HEK293 (cell line): ENCODE results near the gene SAMD4B.

ENCODE experiments used
- BCL11A ChIP-seq: fragments of 450-650 bp; formaldehyde crosslinking; IDR thresholded peaks from 2 replicates; pipeline ENCODE4 v1.5.1; 2016; ENCODE audit warnings: low read depth, missing biosample characterization, missing genetic modification characterization
- BCL11B ChIP-seq: fragments of 450-650 bp; formaldehyde crosslinking; IDR thresholded peaks from 2 replicates; pipeline ENCODE4 v1.5.1; 2016; ENCODE audit warnings: low read depth, missing biosample characterization, missing genetic modification characterization
- GLI4 ChIP-seq: fragments of 450-650 bp; formaldehyde crosslinking; IDR thresholded peaks from 2 replicates; pipeline ENCODE4 v1.5.1; 2016; ENCODE audit warnings: missing biosample characterization, missing genetic modification characterization
- GLIS1 ChIP-seq: fragments of 450-650 bp; formaldehyde crosslinking; IDR thresholded peaks from 2 replicates; pipeline ENCODE4 v1.5.1; 2016; ENCODE audit warnings: missing biosample characterization, missing genetic modification characterization
- HOXC10 ChIP-seq: sonication (generic); formaldehyde crosslinking; IDR thresholded peaks from 2 replicates; pipeline ENCODE4 v1.8.1; 2023; ENCODE audit warnings: mild to moderate bottlenecking, missing genetic modification reagents
- KLF1 ChIP-seq: fragments of 450-650 bp; formaldehyde crosslinking; IDR thresholded peaks from 2 replicates; pipeline ENCODE4 v1.5.1; 2016; ENCODE audit warnings: missing biosample characterization, missing genetic modification characterization
- KLF16 ChIP-seq: fragments of 450-650 bp; formaldehyde crosslinking; IDR thresholded peaks from 2 replicates; pipeline ENCODE4 v1.5.1; 2017; ENCODE audit warnings: missing biosample characterization, missing genetic modification characterization
- KLF8 ChIP-seq: fragments of 450-650 bp; formaldehyde crosslinking; IDR thresholded peaks from 2 replicates; pipeline ENCODE4 v1.5.1; 2016; ENCODE audit warnings: missing biosample characterization, missing genetic modification characterization
- KLF9 ChIP-seq: fragments of 450-650 bp; formaldehyde crosslinking; IDR thresholded peaks from 2 replicates; pipeline ENCODE4 v1.5.1; 2016; ENCODE audit warnings: missing biosample characterization, missing genetic modification characterization, low read depth
- PRDM10 ChIP-seq: fragments of 450-650 bp; formaldehyde crosslinking; IDR thresholded peaks from 2 replicates; pipeline ENCODE4 v1.5.1; 2016; ENCODE audit warnings: missing biosample characterization, missing genetic modification characterization
- RBAK ChIP-seq: fragments of 450-650 bp; formaldehyde crosslinking; IDR thresholded peaks from 2 replicates; pipeline ENCODE4 v1.5.1; 2016; ENCODE audit warnings: missing biosample characterization, missing genetic modification characterization
- SALL2 ChIP-seq: fragments of 450-650 bp; formaldehyde crosslinking; IDR thresholded peaks from 2 replicates; pipeline ENCODE4 v1.5.0; 2017; ENCODE audit warnings: missing biosample characterization, mild to moderate bottlenecking, missing genetic modification characterization, borderline replicate concordance
- SCRT1 ChIP-seq: fragments of 450-650 bp; formaldehyde crosslinking; IDR thresholded peaks from 2 replicates; pipeline ENCODE4 v1.5.1; 2016; ENCODE audit warnings: missing biosample characterization, missing genetic modification characterization, borderline replicate concordance
- TRIM28 ChIP-seq: IDR thresholded peaks from 2 replicates; pipeline ENCODE4 v1.6.1; 2011; ENCODE audit warnings: low read length, control low read depth, borderline replicate concordance
- ZBTB1 ChIP-seq: fragments of 450-650 bp; formaldehyde crosslinking; IDR thresholded peaks from 2 replicates; pipeline ENCODE4 v1.5.1; 2016; ENCODE audit warnings: missing biosample characterization, missing genetic modification characterization
- ZNF138 ChIP-seq: fragments of 450-650 bp; formaldehyde crosslinking; IDR thresholded peaks from 2 replicates; pipeline ENCODE4 v1.5.1; 2016; ENCODE audit warnings: missing biosample characterization, missing genetic modification characterization, borderline replicate concordance
- ZNF157 ChIP-seq: fragments of 450-650 bp; formaldehyde crosslinking; IDR thresholded peaks from 2 replicates; pipeline ENCODE4 v1.5.1; 2016; ENCODE audit warnings: missing biosample characterization, missing genetic modification characterization
- ZNF426 ChIP-seq: fragments of 450-650 bp; formaldehyde crosslinking; IDR thresholded peaks from 2 replicates; pipeline ENCODE4 v1.5.1; 2017; ENCODE audit warnings: missing biosample characterization, missing genetic modification characterization, mild to moderate bottlenecking, inconsistent platforms, moderate library complexity
- ZNF473 ChIP-seq: fragments of 450-650 bp; formaldehyde crosslinking; IDR thresholded peaks from 2 replicates; pipeline ENCODE4 v1.5.1; 2017; ENCODE audit warnings: missing biosample characterization, missing genetic modification characterization
- ZNF501 ChIP-seq: fragments of 450-650 bp; formaldehyde crosslinking; IDR thresholded peaks from 2 replicates; pipeline ENCODE4 v1.5.1; 2016; ENCODE audit warnings: missing biosample characterization, missing genetic modification characterization
- ZNF513 ChIP-seq: fragments of 450-650 bp; IDR thresholded peaks from 2 replicates; pipeline ENCODE4 v1.5.1; 2018; ENCODE audit warnings: missing biosample characterization, missing genetic modification characterization
- ZNF544 ChIP-seq: fragments of 450-650 bp; formaldehyde crosslinking; IDR thresholded peaks from 2 replicates; pipeline ENCODE4 v1.5.0; 2017; ENCODE audit warnings: missing biosample characterization, missing genetic modification characterization
- ZNF585B ChIP-seq: fragments of 450-650 bp; formaldehyde crosslinking; IDR thresholded peaks from 2 replicates; pipeline ENCODE4 v1.5.1; 2016; ENCODE audit warnings: missing biosample characterization, missing genetic modification characterization
- ZNF791 ChIP-seq: fragments of 450-650 bp; formaldehyde crosslinking; IDR thresholded peaks from 2 replicates; pipeline ENCODE4 v1.5.1; 2016; ENCODE audit warnings: missing biosample characterization, missing genetic modification characterization
- ZNF830 ChIP-seq: fragments of 450-650 bp; IDR thresholded peaks from 2 replicates; pipeline ENCODE4 v1.5.0; 2018; ENCODE audit warnings: missing biosample characterization, missing genetic modification characterization, low read depth, mild to moderate bottlenecking, moderate library complexity
- ZSCAN18 ChIP-seq: fragments of 450-650 bp; formaldehyde crosslinking; IDR thresholded peaks from 2 replicates; pipeline ENCODE4 v1.5.1; 2016; ENCODE audit warnings: missing biosample characterization, missing genetic modification characterization
- TF ChIP-seq, protein P1 (sequence below): fragments of 450-650 bp; formaldehyde crosslinking; IDR thresholded peaks from 2 replicates; pipeline ENCODE4 v1.5.1; 2016; ENCODE audit warnings: missing biosample characterization, missing genetic modification characterization
- TF ChIP-seq, protein P2 (sequence below): fragments of 450-650 bp; formaldehyde crosslinking; IDR thresholded peaks from 2 replicates; pipeline ENCODE4 v1.5.1; 2017; ENCODE audit warnings: missing biosample characterization, missing genetic modification characterization
- TF ChIP-seq, protein P3 (sequence below): fragments of 450-650 bp; formaldehyde crosslinking; optimal IDR thresholded peaks from 2 replicates; pipeline ENCODE3; 2016; ENCODE audit warnings: missing biosample characterization, mild to moderate bottlenecking, missing genetic modification characterization

The SAMD4B gene

GRCh38 chr19:39308531-39309304 is 33.5 kb upstream of the SAMD4B start (continued):
- TF ChIP-seq HOXC10 (CRISPR knock-in tag) (no peak), GLI4 (no peak), ZNF585B (tag by site-specific recombination) (no peak), SCRT1 (tag by site-specific recombination) (no peak), KLF1 (tag by site-specific recombination) (peak; percentile 98), SALL2 (tag by site-specific recombination) (no peak), ZNF791 (tag by site-specific recombination) (no peak), ZNF830 (tag by site-specific recombination) (no peak), ZNF426 (tag by site-specific recombination) (no peak), BCL11B (tag by site-specific recombination) (no peak), ZNF138 (tag by site-specific recombination) (no peak), KLF9 (peak; percentile 86), ZSCAN18 (tag by site-specific recombination) (no peak), BCL11A (tag by site-specific recombination) (no peak), ZNF513 (no peak), GLIS1 (tag by site-specific recombination) (peak; percentile 29; the same call in 1 of the 2 replicates), ZBTB1 (tag by site-specific recombination) (no peak), RBAK (tag by site-specific recombination) (no peak), KLF8 (tag by site-specific recombination) (peak; percentile 100), PRDM10 (tag by site-specific recombination) (no peak), ZNF157 (tag by site-specific recombination) (no peak), ZNF544 (tag by site-specific recombination) (no peak), ZNF473 (tag by site-specific recombination) (no peak), ZNF501 (tag by site-specific recombination) (no peak), KLF16 (tag by site-specific recombination) (no peak), TRIM28 (no peak)
- TF ChIP-seq, protein P1, sequence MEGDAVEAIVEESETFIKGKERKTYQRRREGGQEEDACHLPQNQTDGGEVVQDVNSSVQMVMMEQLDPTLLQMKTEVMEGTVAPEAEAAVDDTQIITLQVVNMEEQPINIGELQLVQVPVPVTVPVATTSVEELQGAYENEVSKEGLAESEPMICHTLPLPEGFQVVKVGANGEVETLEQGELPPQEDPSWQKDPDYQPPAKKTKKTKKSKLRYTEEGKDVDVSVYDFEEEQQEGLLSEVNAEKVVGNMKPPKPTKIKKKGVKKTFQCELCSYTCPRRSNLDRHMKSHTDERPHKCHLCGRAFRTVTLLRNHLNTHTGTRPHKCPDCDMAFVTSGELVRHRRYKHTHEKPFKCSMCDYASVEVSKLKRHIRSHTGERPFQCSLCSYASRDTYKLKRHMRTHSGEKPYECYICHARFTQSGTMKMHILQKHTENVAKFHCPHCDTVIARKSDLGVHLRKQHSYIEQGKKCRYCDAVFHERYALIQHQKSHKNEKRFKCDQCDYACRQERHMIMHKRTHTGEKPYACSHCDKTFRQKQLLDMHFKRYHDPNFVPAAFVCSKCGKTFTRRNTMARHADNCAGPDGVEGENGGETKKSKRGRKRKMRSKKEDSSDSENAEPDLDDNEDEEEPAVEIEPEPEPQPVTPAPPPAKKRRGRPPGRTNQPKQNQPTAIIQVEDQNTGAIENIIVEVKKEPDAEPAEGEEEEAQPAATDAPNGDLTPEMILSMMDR (tag by site-specific recombination): no peak
- TF ChIP-seq, protein P2, sequence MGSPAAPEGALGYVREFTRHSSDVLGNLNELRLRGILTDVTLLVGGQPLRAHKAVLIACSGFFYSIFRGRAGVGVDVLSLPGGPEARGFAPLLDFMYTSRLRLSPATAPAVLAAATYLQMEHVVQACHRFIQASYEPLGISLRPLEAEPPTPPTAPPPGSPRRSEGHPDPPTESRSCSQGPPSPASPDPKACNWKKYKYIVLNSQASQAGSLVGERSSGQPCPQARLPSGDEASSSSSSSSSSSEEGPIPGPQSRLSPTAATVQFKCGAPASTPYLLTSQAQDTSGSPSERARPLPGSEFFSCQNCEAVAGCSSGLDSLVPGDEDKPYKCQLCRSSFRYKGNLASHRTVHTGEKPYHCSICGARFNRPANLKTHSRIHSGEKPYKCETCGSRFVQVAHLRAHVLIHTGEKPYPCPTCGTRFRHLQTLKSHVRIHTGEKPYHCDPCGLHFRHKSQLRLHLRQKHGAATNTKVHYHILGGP (tag by site-specific recombination): no peak
- TF ChIP-seq, protein P3, sequence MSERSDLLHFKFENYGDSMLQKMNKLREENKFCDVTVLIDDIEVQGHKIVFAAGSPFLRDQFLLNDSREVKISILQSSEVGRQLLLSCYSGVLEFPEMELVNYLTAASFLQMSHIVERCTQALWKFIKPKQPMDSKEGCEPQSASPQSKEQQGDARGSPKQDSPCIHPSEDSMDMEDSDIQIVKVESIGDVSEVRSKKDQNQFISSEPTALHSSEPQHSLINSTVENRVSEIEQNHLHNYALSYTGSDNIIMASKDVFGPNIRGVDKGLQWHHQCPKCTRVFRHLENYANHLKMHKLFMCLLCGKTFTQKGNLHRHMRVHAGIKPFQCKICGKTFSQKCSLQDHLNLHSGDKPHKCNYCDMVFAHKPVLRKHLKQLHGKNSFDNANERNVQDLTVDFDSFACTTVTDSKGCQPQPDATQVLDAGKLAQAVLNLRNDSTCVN: no peak
